CD4-positive, alpha-beta T cell (primary cell): ENCODE results near the gene TNK1. TPM values are rescaled to one million over a fixed set of nuclear protein-coding genes. Genes with fewer than 3 reads are reported as not detected.

Experiments used
- ATAC-seq: fragments of 200-7000 bp; cut with Tn5 transposase; one replicate; pipeline ENCODE4 v1.10.0; 2022; ENCODE audit warnings: mild to moderate bottlenecking; ENCODE audit not compliant: poor library complexity
- CTCF ChIA-PET: fragments of 350-600 bp; sonication (Branson Sonifier 250); formaldehyde crosslinking; loops from one replicate; lab custom pipeline; 2021; ENCODE audit warnings: antibody characterized with exemption, inconsistent platforms; lab: Charles Lee
- POLR2A ChIA-PET: fragments of 350-600 bp; sonication (Branson Sonifier 250); formaldehyde crosslinking; loops from one replicate; lab custom pipeline; 2021; ENCODE audit warnings: antibody characterized with exemption, inconsistent platforms; lab: Charles Lee
- DNase-seq, 14 experiments: peaks; one replicate each; pipeline ENCODE4 v3.0.0-alpha.2; 2013 to 2020; ENCODE audit warnings: mixed read lengths in 2 of 14
- H3K27ac ChIP-seq, 2 donors: one replicate each; pipeline versions ENCODE4 v1.5.1 to v1.7.0; 2013; ENCODE audit warnings: low read length in 2 of 2, low read depth in 1 of 2, mild to moderate bottlenecking in 1 of 2
- H3K27me3 ChIP-seq, 2 experiments: 1 replicate in 1 of 2; 2 replicates in 1 of 2; pipeline versions ENCODE4 v1.6.1 to v1.7.0; 2013; ENCODE audit warnings: low read length in 2 of 2, control low read depth in 1 of 2, mild to moderate bottlenecking in 1 of 2, moderate library complexity in 1 of 2; ENCODE audit not compliant: insufficient read depth in 2 of 2, control insufficient read depth in 1 of 2
- H3K36me3 ChIP-seq: one replicate; pipeline ENCODE4 v1.6.1; 2013; ENCODE audit warnings: low read length, control low read depth; ENCODE audit not compliant: insufficient read depth
- H3K4me1 ChIP-seq: one replicate; pipeline ENCODE4 v1.6.1; 2013; ENCODE audit warnings: low read length, control low read depth; ENCODE audit not compliant: insufficient read depth
- H3K4me3 ChIP-seq: one replicate; pipeline ENCODE4 v1.5.1; 2013; ENCODE audit warnings: mild to moderate bottlenecking, low read length, moderate library complexity
- H3K9me3 ChIP-seq, 2 experiments: 1 replicate in 1 of 2; 2 replicates in 1 of 2; pipeline versions ENCODE4 v1.6.1 to v1.7.0; 2013; ENCODE audit warnings: low read length in 2 of 2, mild to moderate bottlenecking in 2 of 2, control low read depth in 1 of 2, moderate library complexity in 1 of 2; ENCODE audit not compliant: control insufficient read depth in 1 of 2, insufficient read depth in 1 of 2
- H3K27ac Mint-ChIP-seq: one replicate; pipeline ENCODE4 v1.8.0; 2020; ENCODE audit warnings: mixed read lengths
- H3K27me3 Mint-ChIP-seq: one replicate; pipeline ENCODE4 v1.8.0; 2021; ENCODE audit warnings: mixed read lengths
- H3K36me3 Mint-ChIP-seq: one replicate; pipeline ENCODE4 v1.8.0; 2021; ENCODE audit warnings: low read depth, mixed read lengths
- H3K4me1 Mint-ChIP-seq: one replicate; pipeline ENCODE4 v1.8.0; 2021; ENCODE audit warnings: low read depth, mixed read lengths
- H3K4me3 Mint-ChIP-seq: one replicate; pipeline ENCODE4 v1.8.0; 2020; ENCODE audit warnings: mild to moderate bottlenecking, mixed read lengths
- H3K9me3 Mint-ChIP-seq: one replicate; pipeline ENCODE4 v1.8.0; 2020; ENCODE audit warnings: mixed read lengths
- intact Hi-C, 2 experiments: fragments of 100-400 bp; cut with DNase I in 1 of 2; cut with micrococcal nuclease in 1 of 2; formaldehyde crosslinking; loops; one replicate each; pipeline versions ENCODE4 v1.15.1 to v1.9.0; 2023 to 2025; cut with DNase I, micrococcal nuclease
- total RNA-seq, 174 experiments: library from RNA in 2 of 174; stranded (reverse) in 2 of 174; gene quantifications; one replicate each; pipeline ENCODE4 v1.2.3 and lab custom pipeline; 2021 to 2026
- TF ChIP-seq, protein P1 (sequence below): fragments of 200-600 bp; IDR thresholded peaks from one replicate; pipeline ENCODE4 v1.8.0; 2022; ENCODE audit warnings: antibody characterized with exemption, mild to moderate bottlenecking

The TNK1 gene
- total RNA-seq, 2 experiments from 2014 or later, result 11.0 to 12.4 TPM

DNA sequence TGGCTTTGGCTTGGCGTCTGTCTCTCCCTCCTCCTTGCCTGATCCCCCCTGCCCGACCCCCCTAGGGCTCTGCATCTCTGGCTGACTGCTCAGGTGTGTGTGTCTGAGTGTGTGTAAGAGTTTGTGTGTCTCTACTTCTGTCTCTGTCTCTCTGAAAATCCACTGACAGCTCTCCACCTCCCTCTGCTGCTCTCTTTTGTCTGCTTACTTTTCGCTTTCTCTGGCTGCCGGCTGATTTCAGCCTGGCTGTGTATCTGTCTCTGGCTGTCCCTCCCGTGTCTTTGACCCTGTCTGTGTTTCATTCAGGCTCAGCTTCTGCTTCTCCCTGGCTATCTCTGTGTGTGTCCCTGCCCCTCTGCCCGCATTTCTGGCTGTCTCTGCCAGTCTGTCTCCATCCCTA is 35.4 kb downstream of the TNK1 start:
- Histone ChIP-seq H3K27me3 (no peaks in the 10 kb centered on the region), H3K4me1 (no peaks in the 10 kb centered on the region), H3K36me3 (no peaks in the 10 kb centered on the region), H3K9me3 (peaks cover 0 to 3% of the 10 kb centered on the region in 2 experiments), H3K4me3 (no peak overlapping the region), H3K27ac (no peak overlapping the region)
- no peaks in the 10 kb centered on the region for H3K4me1 Mint-ChIP-seq
- intact Hi-C loops, result loop anchor here in 1 of 2 experiments (5.0 kb wide), 1 partner anchor 59 kb away; the partner anchor contains the start of gene TMEM95
- H3K27me3 Mint-ChIP-seq, result no peaks in the 10 kb centered on the region
- POLR2A ChIA-PET, result no interaction called here
- CTCF ChIA-PET, result no interaction called here
- DNase-seq, result peak in 3 of 14 experiments; percentile 16 to 42 (median 32)
- ATAC-seq, result peak; percentile 32
- H3K9me3 Mint-ChIP-seq, result no peaks in the 10 kb centered on the region
- no peak overlapping the region for H3K27ac Mint-ChIP-seq
- TF ChIP-seq, protein P1, sequence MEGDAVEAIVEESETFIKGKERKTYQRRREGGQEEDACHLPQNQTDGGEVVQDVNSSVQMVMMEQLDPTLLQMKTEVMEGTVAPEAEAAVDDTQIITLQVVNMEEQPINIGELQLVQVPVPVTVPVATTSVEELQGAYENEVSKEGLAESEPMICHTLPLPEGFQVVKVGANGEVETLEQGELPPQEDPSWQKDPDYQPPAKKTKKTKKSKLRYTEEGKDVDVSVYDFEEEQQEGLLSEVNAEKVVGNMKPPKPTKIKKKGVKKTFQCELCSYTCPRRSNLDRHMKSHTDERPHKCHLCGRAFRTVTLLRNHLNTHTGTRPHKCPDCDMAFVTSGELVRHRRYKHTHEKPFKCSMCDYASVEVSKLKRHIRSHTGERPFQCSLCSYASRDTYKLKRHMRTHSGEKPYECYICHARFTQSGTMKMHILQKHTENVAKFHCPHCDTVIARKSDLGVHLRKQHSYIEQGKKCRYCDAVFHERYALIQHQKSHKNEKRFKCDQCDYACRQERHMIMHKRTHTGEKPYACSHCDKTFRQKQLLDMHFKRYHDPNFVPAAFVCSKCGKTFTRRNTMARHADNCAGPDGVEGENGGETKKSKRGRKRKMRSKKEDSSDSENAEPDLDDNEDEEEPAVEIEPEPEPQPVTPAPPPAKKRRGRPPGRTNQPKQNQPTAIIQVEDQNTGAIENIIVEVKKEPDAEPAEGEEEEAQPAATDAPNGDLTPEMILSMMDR, result no peak
- no peaks in the 10 kb centered on the region for H3K36me3 Mint-ChIP-seq
- H3K4me3 Mint-ChIP-seq, result no peak overlapping the region

DNA sequence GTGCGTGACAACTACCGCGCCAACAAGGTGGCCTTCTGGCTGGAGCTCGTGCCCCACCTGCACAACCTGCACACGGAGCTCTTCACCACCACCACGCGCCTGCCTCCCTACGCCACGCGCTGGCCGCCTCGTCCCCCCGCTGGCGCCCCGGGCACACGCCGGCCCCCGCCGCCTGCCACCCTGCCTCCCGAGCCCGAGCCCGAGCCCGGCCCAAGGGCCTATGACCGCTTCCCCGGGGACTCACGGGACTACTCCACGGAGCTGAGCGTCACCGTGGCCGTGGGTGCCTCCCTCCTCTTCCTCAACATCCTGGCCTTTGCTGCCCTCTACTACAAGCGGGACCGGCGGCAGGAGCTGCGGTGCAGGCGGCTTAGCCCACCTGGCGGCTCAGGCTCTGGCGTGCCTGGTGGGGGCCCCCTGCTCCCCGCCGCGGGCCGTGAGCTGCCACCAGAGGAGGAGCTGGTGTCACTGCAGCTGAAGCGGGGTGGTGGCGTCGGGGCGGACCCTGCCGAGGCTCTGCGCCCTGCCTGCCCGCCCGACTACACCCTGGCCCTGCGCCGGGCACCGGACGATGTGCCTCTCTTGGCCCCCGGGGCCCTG is 36.3 kb downstream of the TNK1 start:
- TF ChIP-seq, protein P1, result no peak
- ATAC-seq (no peak), DNase-seq (peak in 1 of 14 experiments; percentile 26)
- ChIA-PET POLR2A (no interaction called here), CTCF (no interaction called here)
- H3K4me1 ChIP-seq, result no peaks in the 10 kb centered on the region
- H3K36me3 Mint-ChIP-seq, result no peaks in the 10 kb centered on the region
- no peaks in the 10 kb centered on the region for H3K36me3 ChIP-seq
- H3K4me3 ChIP-seq, result no peak overlapping the region
- no peaks in the 10 kb centered on the region for H3K27me3 Mint-ChIP-seq
- no peak overlapping the region for H3K27ac Mint-ChIP-seq
- no peaks in the 10 kb centered on the region for H3K9me3 Mint-ChIP-seq
- intact Hi-C loops, result loop anchor here in 1 of 2 experiments (5.0 kb wide), 1 partner anchor 60 kb away; the partner anchor contains the start of gene TMEM95
- no peaks in the 10 kb centered on the region for H3K27me3 ChIP-seq
- H3K9me3 ChIP-seq, result peaks cover 0 to 3% of the 10 kb centered on the region in 2 experiments
- no peak overlapping the region for H3K4me3 Mint-ChIP-seq
- no peaks in the 10 kb centered on the region for H3K4me1 Mint-ChIP-seq
- H3K27ac ChIP-seq, result no peak overlapping the region

DNA sequence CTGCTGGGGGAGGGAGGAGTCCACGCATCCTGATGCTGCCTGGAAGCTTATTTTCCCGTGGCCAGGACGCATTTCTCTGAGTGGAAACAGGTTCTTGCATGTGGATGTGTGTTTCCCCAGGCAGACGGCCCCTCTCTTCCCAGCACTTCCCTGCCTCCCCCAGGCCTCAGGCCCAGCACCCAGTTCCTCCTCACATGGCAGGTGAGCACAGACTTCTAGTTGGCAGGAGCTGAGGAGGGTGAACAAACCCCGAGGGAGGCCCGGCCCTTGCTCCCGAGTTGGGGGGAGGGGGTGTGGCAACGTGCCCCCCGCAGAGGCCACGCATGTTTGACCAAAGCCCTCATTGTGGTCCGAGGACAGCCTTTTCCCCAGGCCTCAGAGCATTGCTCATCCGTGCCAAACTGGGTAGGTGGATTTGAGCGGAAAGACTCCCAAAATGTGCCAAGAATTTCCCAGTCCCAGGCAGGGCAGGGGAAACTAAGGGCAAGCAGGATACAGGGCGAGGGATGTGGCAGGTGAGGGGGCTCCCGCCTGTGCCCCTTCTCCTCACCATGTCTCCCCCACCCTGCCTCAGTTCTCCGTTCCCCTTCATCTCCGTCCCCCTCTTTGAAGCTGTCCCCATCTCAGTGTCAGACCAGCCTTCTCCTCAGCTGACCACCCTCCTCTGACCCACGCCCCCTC is 37.7 kb downstream of the TNK1 start:
- intact Hi-C loops, result loop anchor here in 1 of 2 experiments (5.0 kb wide), 1 partner anchor 61 kb away; the partner anchor contains the start of gene TMEM95
- CTCF ChIA-PET, result no interaction called here
- H3K4me1 Mint-ChIP-seq, result no peaks in the 10 kb centered on the region
- Histone ChIP-seq H3K27me3 (no peaks in the 10 kb centered on the region), H3K4me3 (no peak overlapping the region), H3K4me1 (no peaks in the 10 kb centered on the region), H3K27ac (no peak overlapping the region), H3K36me3 (no peaks in the 10 kb centered on the region), H3K9me3 (peaks cover 0 to 3% of the 10 kb centered on the region in 2 experiments)
- H3K4me3 Mint-ChIP-seq, result no peak overlapping the region
- no peak overlapping the region for H3K27ac Mint-ChIP-seq
- ATAC-seq (no peak), DNase-seq (no peak)
- TF ChIP-seq, protein P1, result no peak
- no peaks in the 10 kb centered on the region for H3K27me3 Mint-ChIP-seq
- POLR2A ChIA-PET, result no interaction called here
- no peaks in the 10 kb centered on the region for H3K9me3 Mint-ChIP-seq
- no peaks in the 10 kb centered on the region for H3K36me3 Mint-ChIP-seq
